PC-9 (cell line): Measurements from ENCODE around the gene SDK1. TPM values are rescaled to one million over a fixed set of nuclear protein-coding genes. Genes with fewer than 3 reads are reported as not detected.

Experiments used
- BruUV-seq: library from RNA; stranded (reverse); fragments of 400-500 nt; replicated peaks from 2 replicates; lab custom pipeline; 2021; lab: Mats Ljungman, UMichigan
- CTCF ChIA-PET: fragments of 300-600 bp; sonication (Branson Sonifier 250); formaldehyde crosslinking; loops from one replicate; lab custom pipeline; 2022; ENCODE audit warnings: antibody characterized with exemption; lab: Charles Lee
- POLR2A ChIA-PET: fragments of 300-600 bp; sonication (Branson Sonifier 250); formaldehyde crosslinking; loops from one replicate; lab custom pipeline; 2022; ENCODE audit warnings: antibody characterized with exemption; ENCODE audit not compliant: unreplicated experiment; lab: Charles Lee
- DNase-seq, 2 experiments: peaks; one replicate each; pipeline versions ENCODE4 v3.0.0 to v3.0.0-alpha.2; 2015 to 2022; ENCODE audit warnings: mixed read lengths in 1 of 2
- H2AFZ ChIP-seq: fragments of 200-600 bp; sonication (generic); 2 replicates; pipeline ENCODE4 v1.8.1; 2017; ENCODE audit warnings: antibody characterized with exemption
- H3F3A ChIP-seq: fragments of 200-600 bp; sonication (generic); 2 replicates; pipeline ENCODE4 v1.8.1; 2017; ENCODE audit warnings: antibody characterized with exemption, mild to moderate bottlenecking, low read depth; ENCODE audit not compliant: insufficient read depth
- H3K27ac ChIP-seq: fragments of 200-600 bp; sonication (generic); 2 replicates; pipeline ENCODE4 v1.6.1; 2016; ENCODE audit warnings: mixed run types
- H3K27me3 ChIP-seq: fragments of 200-600 bp; sonication (generic); 2 replicates; pipeline ENCODE4 v1.6.1; 2016; ENCODE audit warnings: low read depth, mixed run types; ENCODE audit not compliant: insufficient read depth
- H3K36me3 ChIP-seq: fragments of 200-600 bp; sonication (generic); 2 replicates; pipeline ENCODE4 v1.6.1; 2016; ENCODE audit warnings: low read depth, mixed run types
- H3K4me1 ChIP-seq: fragments of 200-600 bp; sonication (generic); replicated peaks from 2 replicates; pipeline ENCODE4 v1.6.1; 2016; ENCODE audit warnings: mixed run types; ENCODE audit not compliant: insufficient read depth
- H3K4me2 ChIP-seq: fragments of 200-600 bp; sonication (generic); 2 replicates; pipeline ENCODE4 v1.6.1; 2017; ENCODE audit warnings: mixed run types
- H3K4me3 ChIP-seq: fragments of 200-600 bp; sonication (generic); 2 replicates; pipeline ENCODE4 v1.6.1; 2016; ENCODE audit warnings: mixed run types
- H3K79me2 ChIP-seq: fragments of 200-600 bp; sonication (generic); 2 replicates; pipeline ENCODE4 v1.6.1; 2017; ENCODE audit warnings: low read depth, mixed run types
- H3K9me2 ChIP-seq: fragments of 200-600 bp; sonication (generic); 2 replicates; pipeline ENCODE4 v1.8.1; 2017; ENCODE audit warnings: mild to moderate bottlenecking; ENCODE audit not compliant: insufficient read depth
- H3K9me3 ChIP-seq: fragments of 200-600 bp; sonication (generic); 2 replicates; pipeline ENCODE4 v1.8.1; 2016; ENCODE audit warnings: low read depth; ENCODE audit not compliant: insufficient read depth
- H4K20me1 ChIP-seq: fragments of 200-600 bp; sonication (generic); 2 replicates; pipeline ENCODE4 v1.8.1; 2017; ENCODE audit not compliant: insufficient read depth
- EZH2 ChIP-seq: fragments of 200-600 bp; sonication (generic); IDR thresholded peaks from 2 replicates; pipeline ENCODE4 v1.8.0; 2017; ENCODE audit warnings: antibody characterized with exemption, low read depth
- intact Hi-C: fragments of 100-400 bp; cut with micrococcal nuclease; formaldehyde crosslinking; loops from one replicate; pipeline ENCODE4 v1.10.0; 2022; ENCODE audit not compliant: unreplicated experiment
- total RNA-seq: library from RNA; stranded (reverse); gene quantifications from 2 replicates; pipeline ENCODE4 v1.2.3, GENCODE V29; 2021
- TF ChIP-seq, protein P1 (sequence below): fragments of 200-600 bp; sonication (generic); conservative IDR thresholded peaks from 2 replicates; pipeline ENCODE4 v1.6.1; 2017; ENCODE audit warnings: mixed run types, antibody characterized with exemption, mild to moderate bottlenecking, moderate library complexity

SDK1 gene
- total RNA-seq, 1 experiment from 2014 or later = not detected

- intact Hi-C loops = no loop called here
- ChIA-PET POLR2A (no interaction called here), CTCF (interaction anchor here (0.6 kb wide), 1 partner anchor 776 kb away, joined by 3 read pairs; no protein-coding TSS in a partner anchor)
- Histone ChIP-seq H3K9me3 (no peaks in the 10 kb centered on the region), H3K27ac (no peak overlapping the region), H3K36me3 (no peaks in the 10 kb centered on the region), H3K79me2 (no peaks in the 10 kb centered on the region), H3K4me3 (no peak overlapping the region), H2AFZ (no peak overlapping the region), H3F3A (no peaks in the 10 kb centered on the region), H3K4me1 (no peaks in the 10 kb centered on the region), H3K9me2 (no peaks in the 10 kb centered on the region), H4K20me1 (no peaks in the 10 kb centered on the region), H3K4me2 (no peak overlapping the region), H3K27me3 (peaks cover 80% of the 10 kb centered on the region)
- no peak for DNase-seq
- BruUV-seq = no TSS peak
- TF ChIP-seq, protein P1, sequence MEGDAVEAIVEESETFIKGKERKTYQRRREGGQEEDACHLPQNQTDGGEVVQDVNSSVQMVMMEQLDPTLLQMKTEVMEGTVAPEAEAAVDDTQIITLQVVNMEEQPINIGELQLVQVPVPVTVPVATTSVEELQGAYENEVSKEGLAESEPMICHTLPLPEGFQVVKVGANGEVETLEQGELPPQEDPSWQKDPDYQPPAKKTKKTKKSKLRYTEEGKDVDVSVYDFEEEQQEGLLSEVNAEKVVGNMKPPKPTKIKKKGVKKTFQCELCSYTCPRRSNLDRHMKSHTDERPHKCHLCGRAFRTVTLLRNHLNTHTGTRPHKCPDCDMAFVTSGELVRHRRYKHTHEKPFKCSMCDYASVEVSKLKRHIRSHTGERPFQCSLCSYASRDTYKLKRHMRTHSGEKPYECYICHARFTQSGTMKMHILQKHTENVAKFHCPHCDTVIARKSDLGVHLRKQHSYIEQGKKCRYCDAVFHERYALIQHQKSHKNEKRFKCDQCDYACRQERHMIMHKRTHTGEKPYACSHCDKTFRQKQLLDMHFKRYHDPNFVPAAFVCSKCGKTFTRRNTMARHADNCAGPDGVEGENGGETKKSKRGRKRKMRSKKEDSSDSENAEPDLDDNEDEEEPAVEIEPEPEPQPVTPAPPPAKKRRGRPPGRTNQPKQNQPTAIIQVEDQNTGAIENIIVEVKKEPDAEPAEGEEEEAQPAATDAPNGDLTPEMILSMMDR = no peak
- no peak for TF ChIP-seq EZH2
Measured at GRCh38 chr7:4268040-4268965, 967.3 kb downstream of the SDK1 start.

- Histone ChIP-seq H3K4me3 (no peak overlapping the region), H3K9me2 (no peaks in the 10 kb centered on the region), H3K36me3 (no peaks in the 10 kb centered on the region), H3F3A (no peaks in the 10 kb centered on the region), H3K9me3 (no peaks in the 10 kb centered on the region), H3K27me3 (peaks cover 88% of the 10 kb centered on the region), H3K4me1 (no peaks in the 10 kb centered on the region), H4K20me1 (no peaks in the 10 kb centered on the region), H3K27ac (no peak overlapping the region), H2AFZ (no peak overlapping the region), H3K4me2 (no peak overlapping the region), H3K79me2 (no peaks in the 10 kb centered on the region)
- DNase-seq = no peak
- no TSS peak for BruUV-seq
- ChIA-PET POLR2A (no interaction called here), CTCF (no interaction called here)
- intact Hi-C loops = no loop called here
- TF ChIP-seq EZH2 = no peak
- TF ChIP-seq, protein P1 = no peak
Measured at GRCh38 chr7:4269086-4269485, 968.0 kb downstream of the SDK1 start.

GRCh38 chr7:4269746-4270145, 968.7 kb downstream of the SDK1 start:
- Histone ChIP-seq H3K9me2 (no peaks in the 10 kb centered on the region), H3K4me2 (no peak overlapping the region), H2AFZ (no peak overlapping the region), H3K9me3 (0 out of 2 replicates have a peak, but pooled peaks cover 1% of the 10 kb centered on the region), H3K27ac (no peak overlapping the region), H3K36me3 (no peaks in the 10 kb centered on the region), H3K4me3 (no peak overlapping the region), H3F3A (no peaks in the 10 kb centered on the region), H3K27me3 (peaks cover 92% of the 10 kb centered on the region), H3K79me2 (no peaks in the 10 kb centered on the region), H3K4me1 (no peaks in the 10 kb centered on the region), H4K20me1 (no peaks in the 10 kb centered on the region)
- DNase-seq = no peak
- POLR2A ChIA-PET = no interaction called here
- no TSS peak for BruUV-seq
- CTCF ChIA-PET = no interaction called here
- TF ChIP-seq EZH2 = no peak
- TF ChIP-seq, protein P1 = no peak
- intact Hi-C loops = no loop called here
